DMS53 treated with DMSO at 0.1 percent for 48 hours (cell line): Measurements from ENCODE around the gene ARHGEF6.
A peak's percentile ranks its signal among the peaks of the same experiment; 100 is the strongest.

Source experiments
- DNase-seq: peaks from one replicate; lab custom pipeline; 2025; ENCODE audit not compliant: unreplicated experiment; lab: John Stamatoyannopoulos, UW

Gene ARHGEF6

GRCh38 chrX:136694431-136695087 is 86.2 kb downstream of the ARHGEF6 start:
- DNase-seq = peak; percentile 34

DNA sequence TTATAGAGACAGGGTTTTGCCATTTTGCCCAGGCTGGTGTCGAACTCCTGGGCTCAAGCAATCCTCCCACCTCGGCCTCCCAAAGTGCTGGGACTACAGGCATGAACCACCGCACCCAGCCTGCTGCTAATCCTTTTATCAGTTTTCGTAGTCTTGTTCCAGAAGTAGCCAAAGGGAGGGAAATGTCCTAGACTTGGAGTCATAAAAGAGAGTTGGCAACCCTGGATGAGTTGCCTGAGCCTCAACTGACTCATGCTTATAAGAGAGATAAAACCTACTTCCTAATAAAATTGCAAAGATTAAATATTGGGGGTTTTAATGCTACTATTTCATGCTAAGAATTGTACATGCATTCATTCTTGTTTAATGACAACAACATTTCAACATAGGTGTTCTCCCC is 88.5 kb downstream of the ARHGEF6 start:
- DNase-seq = no peak

GRCh38 chrX:136691028-136691809 is 89.5 kb downstream of the ARHGEF6 start:
- no peak for DNase-seq

- no peak for DNase-seq
Observed at GRCh38 chrX:136689436-136689835, 91.3 kb downstream of the ARHGEF6 start.

- DNase-seq = no peak
Observed at GRCh38 chrX:136687457-136687856, 93.3 kb downstream of the ARHGEF6 start.

GRCh38 chrX:136684120-136684519 is 96.6 kb downstream of the ARHGEF6 start:
- DNase-seq = no peak

GRCh38 chrX:136679531-136679930 is 101.2 kb downstream of the ARHGEF6 start:
- no peak for DNase-seq

DNA sequence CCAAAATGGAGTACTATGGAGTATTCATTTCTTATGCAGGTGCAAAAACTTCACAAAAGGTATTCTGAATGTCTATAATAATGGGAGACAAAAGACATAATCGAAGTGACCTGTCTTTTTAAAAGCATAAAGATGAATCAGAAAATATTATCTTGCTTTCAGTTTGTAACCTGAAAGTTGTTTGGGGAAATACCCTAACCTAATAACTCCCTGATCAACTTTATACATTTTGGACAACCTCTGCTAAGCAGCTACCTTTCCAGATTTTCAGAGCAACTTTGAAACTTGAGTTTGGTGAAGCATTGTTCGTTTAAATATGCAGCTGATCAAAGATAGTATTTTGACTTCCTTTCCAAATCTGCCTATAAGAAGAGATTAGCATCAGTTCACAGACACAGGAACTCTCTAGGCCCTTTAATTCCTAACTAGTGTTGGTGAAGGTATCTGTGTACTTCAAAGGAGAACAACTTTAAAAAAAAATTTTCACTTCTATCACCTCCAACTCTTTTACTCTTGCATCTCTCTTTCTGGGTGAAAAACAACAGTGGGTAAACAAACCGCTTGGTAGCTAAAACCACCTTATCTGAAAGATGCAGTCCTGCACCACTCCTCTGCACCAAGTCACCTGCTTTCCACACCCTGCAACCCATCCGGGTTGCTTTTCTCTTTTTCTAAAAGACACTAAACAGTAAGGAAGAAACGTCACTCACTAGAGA is 106.3 kb downstream of the ARHGEF6 start:
- DNase-seq = no peak

DNA sequence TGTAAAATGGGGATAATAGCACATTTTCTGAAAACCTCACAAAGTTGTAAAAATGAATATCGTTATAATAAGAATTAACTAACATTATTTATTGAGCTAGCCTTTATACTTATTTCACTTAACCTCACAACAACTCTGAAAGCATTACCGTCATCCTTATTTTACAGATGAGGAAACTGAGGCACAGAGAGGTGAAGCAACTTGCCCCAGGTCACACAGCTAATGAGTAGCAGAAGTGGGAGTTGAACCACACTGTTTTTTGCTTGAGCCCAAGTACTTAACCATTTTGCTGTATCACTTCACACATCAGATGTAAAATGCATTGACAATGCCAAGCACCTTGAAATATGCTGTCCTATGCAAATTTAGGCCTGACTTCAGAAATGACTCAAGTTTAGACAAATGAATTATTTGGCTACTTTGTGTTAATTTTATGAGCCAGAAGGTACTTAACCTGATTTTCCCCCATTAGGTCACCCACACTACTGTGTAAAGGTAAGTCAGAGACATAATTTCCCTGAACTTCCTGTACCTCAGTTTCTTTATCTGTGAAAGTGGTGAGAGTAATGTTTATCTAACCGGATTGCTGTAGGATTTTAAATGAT is 109.6 kb downstream of the ARHGEF6 start:
- DNase-seq = no peak

DNA sequence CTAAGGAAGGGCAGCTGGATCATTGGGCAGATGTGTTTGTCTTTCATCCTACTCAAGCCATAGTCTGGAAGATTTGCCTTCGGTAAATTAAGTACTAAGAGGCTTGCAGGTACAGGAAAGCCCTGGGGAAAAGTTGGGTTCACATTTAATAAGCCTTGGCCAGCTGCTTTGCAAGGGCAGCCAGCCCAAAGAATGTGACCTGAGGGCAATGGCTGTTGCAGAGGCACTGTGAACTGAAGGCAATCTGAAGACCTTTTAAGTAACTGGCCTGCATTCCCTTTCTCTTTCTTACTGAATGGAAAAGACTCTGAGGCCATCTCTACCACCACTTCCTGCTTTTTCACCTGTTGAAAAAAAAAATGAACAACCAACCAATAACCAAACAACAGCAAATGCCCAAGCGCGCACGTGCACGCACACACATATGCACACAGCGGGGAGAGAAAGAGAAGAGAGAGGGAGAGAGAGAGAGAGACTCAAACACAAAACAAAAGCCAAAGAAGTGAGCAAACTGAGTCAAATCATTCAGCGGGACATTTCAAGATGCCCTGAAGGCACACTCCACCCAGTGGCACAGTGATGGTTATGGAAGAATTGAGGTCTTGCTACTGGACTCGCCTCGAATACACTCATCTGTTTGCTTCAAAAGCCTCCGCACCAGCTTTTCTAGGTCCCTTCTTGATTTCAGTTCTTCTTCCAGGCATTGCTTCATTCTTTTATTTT is 113.1 kb downstream of the ARHGEF6 start:
- DNase-seq = no peak

DNA sequence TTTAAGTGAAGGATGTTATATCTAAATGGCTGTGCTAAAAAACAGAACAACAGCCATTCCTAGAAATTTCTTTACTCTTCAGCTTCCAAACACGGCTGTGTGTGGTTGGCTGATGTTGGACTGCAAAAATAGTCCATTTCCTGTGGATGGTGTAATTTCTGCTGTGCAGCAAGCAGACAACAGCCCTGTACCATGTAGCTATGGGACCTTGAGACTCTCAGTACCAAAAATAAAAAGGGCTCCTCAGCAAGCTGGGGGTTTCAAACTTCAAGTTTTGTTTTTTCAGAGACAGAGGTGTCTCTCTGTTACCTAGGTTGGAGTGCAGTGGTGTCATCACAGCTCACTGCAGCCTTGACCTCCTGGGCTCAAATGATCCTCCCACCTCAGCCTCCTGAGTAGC is 114.6 kb downstream of the ARHGEF6 start:
- DNase-seq = no peak

GRCh38 chrX:136665258-136665900 is 115.4 kb downstream of the ARHGEF6 start:
- no peak for DNase-seq

GRCh38 chrX:136662976-136663375 is 117.8 kb downstream of the ARHGEF6 start:
- no peak for DNase-seq

GRCh38 chrX:136662104-136662503 is 118.6 kb downstream of the ARHGEF6 start:
- no peak for DNase-seq

- DNase-seq = no peak
Observed at GRCh38 chrX:136660896-136661295, 119.8 kb downstream of the ARHGEF6 start.

GRCh38 chrX:136659174-136659573 is 121.6 kb downstream of the ARHGEF6 start:
- no peak for DNase-seq

GRCh38 chrX:136658151-136658550 is 122.6 kb downstream of the ARHGEF6 start:
- no peak for DNase-seq

GRCh38 chrX:136656361-136656964 is 124.3 kb downstream of the ARHGEF6 start:
- DNase-seq = no peak

DNA sequence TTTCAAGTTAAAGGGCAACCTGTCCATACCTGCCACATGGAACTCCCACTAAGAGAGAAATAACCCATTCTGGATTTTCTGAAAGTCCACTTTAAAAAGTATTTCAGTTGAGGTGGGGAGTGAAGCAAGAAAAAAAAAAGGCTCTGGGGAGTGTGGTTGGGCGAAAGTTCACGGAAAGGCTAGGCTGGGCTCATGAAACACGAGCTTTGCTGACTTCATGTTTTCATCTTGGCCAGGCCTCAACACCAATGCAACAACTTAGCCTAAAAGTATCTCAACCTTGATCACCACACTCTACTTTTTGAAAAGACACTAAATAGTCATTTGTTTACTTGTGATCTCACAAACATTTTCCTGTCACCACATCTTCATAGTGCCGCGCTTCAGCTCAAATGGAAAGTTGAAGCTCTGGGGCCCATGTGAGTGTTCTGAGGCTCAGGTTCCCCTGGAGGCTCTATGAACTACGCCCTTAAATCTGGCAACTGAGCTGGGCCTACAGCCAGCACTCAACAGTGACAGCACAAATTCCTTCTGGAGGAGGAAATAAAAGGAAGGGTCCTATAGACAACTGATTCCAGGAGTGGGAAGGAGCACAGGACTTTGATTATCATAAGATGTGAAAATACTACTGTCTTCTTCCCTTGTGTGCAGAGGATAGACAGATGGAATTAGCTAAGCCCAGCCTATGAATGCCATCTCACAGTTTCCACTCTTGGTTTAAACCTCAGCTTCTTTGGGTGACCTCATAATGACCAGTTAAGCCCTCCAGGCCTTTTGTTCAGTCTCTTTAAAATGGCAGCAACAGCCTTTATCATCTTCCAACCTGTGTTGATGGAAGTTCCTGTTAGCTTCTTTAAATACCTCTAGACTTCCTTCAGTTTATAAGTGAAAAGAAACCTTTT is 127.7 kb downstream of the ARHGEF6 start:
- DNase-seq = no peak
